Measurements from ENCODE around the gene ZNF133.

DNA sequence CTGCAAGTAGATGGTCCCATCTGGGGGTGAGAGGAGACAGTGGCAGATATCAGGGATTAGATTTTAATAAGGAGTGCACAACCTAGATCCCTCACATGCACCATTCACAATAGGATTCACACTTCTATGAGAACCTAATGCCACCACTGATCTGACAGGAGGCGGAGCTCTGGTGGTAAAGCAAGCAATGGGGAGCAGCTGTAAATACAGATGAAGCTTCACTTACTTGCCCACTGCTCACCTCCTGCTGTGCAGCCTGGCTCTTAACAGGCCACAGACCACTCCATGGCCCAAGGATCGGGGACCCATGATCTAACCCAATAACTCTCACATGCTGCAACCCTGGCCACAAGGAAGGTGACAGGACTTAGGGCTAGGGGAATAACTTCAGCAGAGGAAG is 75.4 kb downstream of the ZNF133 start:
- TF ChIP-seq, protein P1, sequence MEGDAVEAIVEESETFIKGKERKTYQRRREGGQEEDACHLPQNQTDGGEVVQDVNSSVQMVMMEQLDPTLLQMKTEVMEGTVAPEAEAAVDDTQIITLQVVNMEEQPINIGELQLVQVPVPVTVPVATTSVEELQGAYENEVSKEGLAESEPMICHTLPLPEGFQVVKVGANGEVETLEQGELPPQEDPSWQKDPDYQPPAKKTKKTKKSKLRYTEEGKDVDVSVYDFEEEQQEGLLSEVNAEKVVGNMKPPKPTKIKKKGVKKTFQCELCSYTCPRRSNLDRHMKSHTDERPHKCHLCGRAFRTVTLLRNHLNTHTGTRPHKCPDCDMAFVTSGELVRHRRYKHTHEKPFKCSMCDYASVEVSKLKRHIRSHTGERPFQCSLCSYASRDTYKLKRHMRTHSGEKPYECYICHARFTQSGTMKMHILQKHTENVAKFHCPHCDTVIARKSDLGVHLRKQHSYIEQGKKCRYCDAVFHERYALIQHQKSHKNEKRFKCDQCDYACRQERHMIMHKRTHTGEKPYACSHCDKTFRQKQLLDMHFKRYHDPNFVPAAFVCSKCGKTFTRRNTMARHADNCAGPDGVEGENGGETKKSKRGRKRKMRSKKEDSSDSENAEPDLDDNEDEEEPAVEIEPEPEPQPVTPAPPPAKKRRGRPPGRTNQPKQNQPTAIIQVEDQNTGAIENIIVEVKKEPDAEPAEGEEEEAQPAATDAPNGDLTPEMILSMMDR (IDR thresholded peaks at IDR 0.05): no peak
- no peak for TF ChIP-seq TCF7L2 (IDR thresholded peaks at IDR 0.05; ENCODE audit: low read depth, low read length)
- no peak for TF ChIP-seq SIN3A (IDR thresholded peaks at IDR 0.05; ENCODE audit: borderline replicate concordance, insufficient read depth, low read depth, low read length)

Measured in Panc1 (cell line).